ENCODE data around the gene POLR3B. TPM values are rescaled to one million over a fixed set of nuclear protein-coding genes. Genes with fewer than 3 reads are reported as not detected.
"Not testable (repeated sequence)": the region's sequence is repeated elsewhere in the genome, so short reads cannot be mapped to it uniquely, and the experiment has no call there.

The POLR3B gene
- total RNA-seq, 1 donor from 2014 or later = 15.2 TPM

DNA sequence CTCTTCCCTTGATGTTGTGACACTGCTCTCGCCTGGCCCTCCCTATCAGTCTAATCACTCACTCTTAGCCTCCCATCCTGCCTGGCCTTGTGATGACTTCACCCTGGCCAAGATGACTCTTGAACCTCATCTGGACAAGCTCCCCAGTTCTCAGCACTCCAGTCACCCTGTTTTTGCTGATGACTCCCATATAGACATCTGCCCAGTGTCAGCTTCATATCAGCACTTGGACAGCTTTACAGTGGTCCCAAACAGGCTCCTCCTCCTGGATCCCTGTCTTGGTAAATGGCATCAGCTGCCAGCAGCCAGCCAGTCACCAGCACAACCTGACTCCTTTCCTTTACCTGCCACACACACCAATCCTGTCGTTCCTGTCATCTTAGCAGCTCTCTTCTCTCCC is 104.2 kb downstream of the POLR3B start:
- H3K27me3 Mint-ChIP-seq (ENCODE audit: low read depth) = no peaks in the 10 kb centered on the region
- no peak overlapping the region for H3K4me3 Mint-ChIP-seq
- H3K27ac Mint-ChIP-seq (ENCODE audit: unreplicated experiment) = peak overlapping the region; percentile 96
- no peaks in the 10 kb centered on the region for H3K4me1 Mint-ChIP-seq
- peaks cover 25% of the 10 kb centered on the region for H3K36me3 Mint-ChIP-seq (ENCODE audit: low read depth)
- DNase-seq (ENCODE audit: low read depth, low spot score) = no peak
- H3K9me3 Mint-ChIP-seq = peaks cover under 1% of the 10 kb centered on the region
- TF ChIP-seq, protein P1, sequence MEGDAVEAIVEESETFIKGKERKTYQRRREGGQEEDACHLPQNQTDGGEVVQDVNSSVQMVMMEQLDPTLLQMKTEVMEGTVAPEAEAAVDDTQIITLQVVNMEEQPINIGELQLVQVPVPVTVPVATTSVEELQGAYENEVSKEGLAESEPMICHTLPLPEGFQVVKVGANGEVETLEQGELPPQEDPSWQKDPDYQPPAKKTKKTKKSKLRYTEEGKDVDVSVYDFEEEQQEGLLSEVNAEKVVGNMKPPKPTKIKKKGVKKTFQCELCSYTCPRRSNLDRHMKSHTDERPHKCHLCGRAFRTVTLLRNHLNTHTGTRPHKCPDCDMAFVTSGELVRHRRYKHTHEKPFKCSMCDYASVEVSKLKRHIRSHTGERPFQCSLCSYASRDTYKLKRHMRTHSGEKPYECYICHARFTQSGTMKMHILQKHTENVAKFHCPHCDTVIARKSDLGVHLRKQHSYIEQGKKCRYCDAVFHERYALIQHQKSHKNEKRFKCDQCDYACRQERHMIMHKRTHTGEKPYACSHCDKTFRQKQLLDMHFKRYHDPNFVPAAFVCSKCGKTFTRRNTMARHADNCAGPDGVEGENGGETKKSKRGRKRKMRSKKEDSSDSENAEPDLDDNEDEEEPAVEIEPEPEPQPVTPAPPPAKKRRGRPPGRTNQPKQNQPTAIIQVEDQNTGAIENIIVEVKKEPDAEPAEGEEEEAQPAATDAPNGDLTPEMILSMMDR (conservative IDR thresholded peaks at IDR 0.05) = no peak

DNA sequence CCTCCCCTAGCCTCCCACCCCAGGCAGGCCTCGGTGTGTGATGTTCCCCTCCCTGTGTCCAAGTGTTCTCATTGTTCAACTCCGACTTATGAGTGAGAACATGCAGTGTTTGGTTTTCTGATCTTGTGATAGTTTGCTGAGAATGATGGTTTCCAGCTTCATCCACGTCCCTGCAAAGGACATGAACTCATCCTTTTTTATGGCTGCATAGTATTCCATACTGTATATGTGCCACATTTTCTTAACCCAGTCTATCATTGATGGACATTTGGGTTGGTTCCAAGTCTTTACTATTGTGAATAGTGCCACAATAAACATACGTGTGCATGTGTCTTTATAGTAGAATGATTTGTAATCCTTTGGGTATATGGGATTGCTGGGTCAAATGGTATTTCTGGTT is 108.1 kb downstream of the POLR3B start:
- not testable (repeated sequence) for H3K27ac Mint-ChIP-seq (ENCODE audit: unreplicated experiment); H3K4me3 Mint-ChIP-seq; H3K27me3 Mint-ChIP-seq (ENCODE audit: low read depth); DNase-seq (ENCODE audit: low read depth, low spot score); H3K4me1 Mint-ChIP-seq
- Mint-ChIP-seq H3K9me3 (peaks cover 14% of the 10 kb centered on the region), H3K36me3 (ENCODE audit: low read depth) (peaks cover 46% of the 10 kb centered on the region)

GRCh38 chr12:106475662-106476061 is 118.1 kb downstream of the POLR3B start:
- not testable (repeated sequence) for H3K9me3 Mint-ChIP-seq; H3K27me3 Mint-ChIP-seq (ENCODE audit: low read depth); DNase-seq (ENCODE audit: low read depth, low spot score); H3K27ac Mint-ChIP-seq (ENCODE audit: unreplicated experiment); H3K4me3 Mint-ChIP-seq
- Mint-ChIP-seq H3K4me1 (peaks cover 17% of the 10 kb centered on the region), H3K36me3 (ENCODE audit: low read depth) (peaks cover 16% of the 10 kb centered on the region)

DNA sequence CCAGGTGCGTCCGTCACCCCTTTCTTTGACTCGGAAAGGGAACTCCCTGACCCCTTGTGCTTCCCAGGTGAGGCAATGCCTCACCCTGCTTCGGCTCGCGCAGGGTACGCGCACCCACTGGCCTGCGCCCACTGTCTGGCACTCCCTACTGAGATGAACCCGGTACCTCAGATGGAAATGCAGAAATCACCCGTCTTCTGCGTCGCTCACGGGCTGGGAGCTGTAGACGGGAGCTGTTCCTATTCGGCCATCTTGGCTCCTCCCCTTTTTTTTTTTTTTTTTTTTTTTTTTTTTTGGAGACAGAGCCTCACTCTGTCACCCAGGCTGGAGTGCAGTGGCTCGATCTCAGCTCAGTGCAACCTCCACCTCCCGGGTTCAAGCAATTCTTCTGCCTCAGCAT is 120.1 kb downstream of the POLR3B start:
- H3K4me3 Mint-ChIP-seq = peak overlapping the region; percentile 78
- peak overlapping the region; percentile 75 for H3K27ac Mint-ChIP-seq (ENCODE audit: unreplicated experiment)
- H3K36me3 Mint-ChIP-seq (ENCODE audit: low read depth) = peaks cover 16% of the 10 kb centered on the region
- not testable (repeated sequence) for DNase-seq (ENCODE audit: low read depth, low spot score); H3K27me3 Mint-ChIP-seq (ENCODE audit: low read depth); H3K9me3 Mint-ChIP-seq
- H3K4me1 Mint-ChIP-seq = peaks cover 21% of the 10 kb centered on the region

DNA sequence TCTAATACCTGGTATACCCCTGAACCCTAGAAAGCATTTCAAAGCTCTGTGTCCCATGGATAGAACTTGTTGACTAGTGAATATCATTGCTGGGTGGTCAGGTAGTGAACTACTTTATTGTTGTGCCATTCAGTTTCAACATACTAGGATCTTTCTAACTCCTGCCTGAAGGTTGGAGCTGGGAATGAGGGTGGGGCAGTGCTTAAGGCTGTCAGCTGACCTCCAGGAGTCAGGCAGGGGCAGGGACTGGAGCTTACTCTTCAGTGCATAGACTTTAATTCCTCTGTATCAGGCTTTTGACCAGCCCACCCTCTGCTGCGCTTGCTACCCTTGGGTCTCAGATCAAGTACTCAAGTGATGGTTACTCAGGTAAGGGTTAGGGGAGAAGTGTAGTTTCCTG is 122.7 kb downstream of the POLR3B start:
- TF ChIP-seq, protein P1 (conservative IDR thresholded peaks at IDR 0.05) = no peak
- no peak overlapping the region for H3K27ac Mint-ChIP-seq (ENCODE audit: unreplicated experiment)
- H3K36me3 Mint-ChIP-seq (ENCODE audit: low read depth) = peaks cover 18% of the 10 kb centered on the region
- peaks cover 21% of the 10 kb centered on the region for H3K4me1 Mint-ChIP-seq
- no peak for DNase-seq (ENCODE audit: low read depth, low spot score)
- H3K27me3 Mint-ChIP-seq (ENCODE audit: low read depth) = no peaks in the 10 kb centered on the region
- no peak overlapping the region for H3K4me3 Mint-ChIP-seq
- no peaks in the 10 kb centered on the region for H3K9me3 Mint-ChIP-seq

DNA sequence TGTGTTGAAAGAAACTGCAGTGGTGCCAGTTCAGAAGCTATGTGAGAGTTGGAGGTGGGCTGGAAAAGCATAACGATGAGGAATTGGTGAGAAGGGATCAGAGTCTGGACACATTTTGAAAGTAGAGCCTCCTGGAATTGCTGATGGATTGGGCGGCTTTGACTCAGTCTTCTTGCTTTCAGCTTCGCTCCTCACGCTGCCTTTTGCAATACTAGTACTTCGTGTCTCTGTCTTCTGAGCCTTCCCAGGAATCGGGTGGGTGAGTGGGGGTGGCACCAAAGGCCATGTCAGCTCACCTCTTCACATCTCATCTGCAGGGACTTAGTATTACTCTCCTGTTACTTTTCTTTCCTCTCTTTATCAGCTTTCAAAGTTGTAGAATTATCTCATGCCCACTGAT is 123.7 kb downstream of the POLR3B start:
- Mint-ChIP-seq H3K27ac (ENCODE audit: unreplicated experiment) (peak overlapping the region; percentile 29), H3K4me3 (no peak overlapping the region), H3K9me3 (no peaks in the 10 kb centered on the region), H3K36me3 (ENCODE audit: low read depth) (peaks cover 20% of the 10 kb centered on the region), H3K4me1 (peaks cover 21% of the 10 kb centered on the region), H3K27me3 (ENCODE audit: low read depth) (no peaks in the 10 kb centered on the region)
- no peak for DNase-seq (ENCODE audit: low read depth, low spot score)
- TF ChIP-seq, protein P1 (conservative IDR thresholded peaks at IDR 0.05) = no peak

DNA sequence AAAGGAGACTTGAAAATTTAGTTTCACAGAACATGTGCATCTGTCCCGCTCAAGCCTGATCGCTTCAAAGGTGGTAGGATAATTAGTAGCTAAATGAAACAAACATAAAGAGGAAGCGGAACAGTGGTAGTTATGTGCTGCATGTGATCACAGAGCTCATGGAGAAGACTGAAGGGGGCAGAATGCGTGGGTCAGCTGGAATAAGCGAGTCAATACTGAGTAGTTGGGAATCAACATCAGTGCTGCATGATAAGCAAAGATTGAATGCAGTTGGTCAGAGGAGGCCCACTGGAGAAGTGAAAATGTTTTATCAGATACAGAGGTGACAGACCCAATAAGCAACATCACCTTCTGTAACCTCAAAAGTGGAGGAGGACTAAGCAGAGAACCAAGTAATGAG is 130.1 kb downstream of the POLR3B start:
- Mint-ChIP-seq H3K4me3 (no peak overlapping the region), H3K9me3 (no peaks in the 10 kb centered on the region)

More for the DNA sequence above, 130.1 kb downstream of the POLR3B start:
- no peak for DNase-seq (ENCODE audit: low read depth, low spot score)
- H3K4me1 Mint-ChIP-seq = peaks cover 45% of the 10 kb centered on the region
- H3K36me3 Mint-ChIP-seq (ENCODE audit: low read depth) = peaks cover 5% of the 10 kb centered on the region
- H3K27me3 Mint-ChIP-seq (ENCODE audit: low read depth) = no peaks in the 10 kb centered on the region
- H3K27ac Mint-ChIP-seq (ENCODE audit: unreplicated experiment) = no peak overlapping the region
- TF ChIP-seq, protein P1 (conservative IDR thresholded peaks at IDR 0.05) = no peak
